ENCODE data around the gene IRX6.

The IRX6 gene

DNA sequence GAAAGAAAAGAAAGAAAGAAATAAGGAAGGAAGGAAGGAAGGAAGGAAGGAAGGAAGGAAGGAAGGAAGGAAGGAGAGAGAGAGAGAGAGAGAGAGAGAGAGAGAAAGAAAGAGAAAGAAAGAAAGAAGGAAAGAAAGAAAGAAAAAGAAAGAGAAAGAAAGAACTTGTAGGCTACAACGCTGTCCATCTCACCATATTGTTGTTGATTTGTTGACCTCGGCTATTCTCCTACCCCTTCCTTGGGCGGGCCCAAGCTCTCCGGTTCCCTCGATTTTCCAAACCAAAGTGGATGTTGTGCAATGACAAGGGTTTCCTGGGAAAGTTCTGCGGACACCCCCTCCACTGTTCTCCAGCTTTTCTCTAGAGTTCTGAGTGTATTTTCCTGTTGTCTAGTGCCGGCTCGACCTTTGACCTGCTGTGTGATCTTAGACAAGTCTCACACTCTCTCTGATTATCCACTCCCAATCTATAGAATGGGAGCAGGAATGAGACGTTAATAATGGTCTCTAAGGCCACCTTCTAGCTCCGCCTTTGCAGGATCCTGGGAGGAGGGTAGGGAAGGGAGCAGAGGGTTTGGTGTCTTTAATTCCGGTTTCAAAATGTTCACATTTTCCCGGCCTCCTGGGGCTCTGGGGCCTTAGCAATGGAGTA, 1.6 kb downstream of the IRX6 start:
- no peaks in the 10 kb centered on the region for H3K79me2 ChIP-seq (ENCODE audit: insufficient read depth, low read length)
- no peak overlapping the region for H3K4me3 ChIP-seq (ENCODE audit: low read length, poor library complexity, severe bottlenecking)
- no peak overlapping the region for H3K4me2 ChIP-seq (ENCODE audit: low read depth, low read length, poor library complexity, severe bottlenecking)
- no peaks in the 10 kb centered on the region for H3K27me3 ChIP-seq (ENCODE audit: insufficient read depth, low read length, poor library complexity, severe bottlenecking)
- no peaks in the 10 kb centered on the region for H3K4me1 ChIP-seq (ENCODE audit: insufficient read depth, low read length, poor library complexity, severe bottlenecking)
- no peaks in the 10 kb centered on the region for H3K9me2 ChIP-seq (replicated peaks; ENCODE audit: low read depth, low read length)
- no peak overlapping the region for H2AFZ ChIP-seq (ENCODE audit: low read length)
- H3K9ac ChIP-seq (ENCODE audit: low read depth, low read length, poor library complexity, severe bottlenecking) = no peak overlapping the region
- H3K36me3 ChIP-seq (ENCODE audit: insufficient read depth, low read length) = no peaks in the 10 kb centered on the region
- H3K9me3 ChIP-seq (ENCODE audit: insufficient read depth, low read depth, low read length) = no peaks in the 10 kb centered on the region
- H4K20me1 ChIP-seq (ENCODE audit: insufficient read depth, low read length, poor library complexity, severe bottlenecking) = no peaks in the 10 kb centered on the region
- no peaks in the 10 kb centered on the region for H3F3A ChIP-seq (ENCODE audit: low read depth)
- TF ChIP-seq EZH2phosphoT487 (IDR thresholded peaks at IDR 0.05; ENCODE audit: borderline replicate concordance) = no peak
- no peak for TF ChIP-seq CTCF (conservative IDR thresholded peaks at IDR 0.05; ENCODE audit: low read length)

- Histone ChIP-seq H3K4me1 (ENCODE audit: insufficient read depth, low read length, poor library complexity, severe bottlenecking) (no peaks in the 10 kb centered on the region), H3K9ac (ENCODE audit: low read depth, low read length, poor library complexity, severe bottlenecking) (no peak overlapping the region), H3K9me2 (replicated peaks; ENCODE audit: low read depth, low read length) (no peaks in the 10 kb centered on the region), H2AFZ (ENCODE audit: low read length) (no peak overlapping the region), H3K4me2 (ENCODE audit: low read depth, low read length, poor library complexity, severe bottlenecking) (no peak overlapping the region), H4K20me1 (ENCODE audit: insufficient read depth, low read length, poor library complexity, severe bottlenecking) (no peaks in the 10 kb centered on the region), H3K4me3 (ENCODE audit: low read length, poor library complexity, severe bottlenecking) (no peak overlapping the region), H3K36me3 (ENCODE audit: insufficient read depth, low read length) (no peaks in the 10 kb centered on the region), H3K79me2 (ENCODE audit: insufficient read depth, low read length) (no peaks in the 10 kb centered on the region), H3K9me3 (ENCODE audit: insufficient read depth, low read depth, low read length) (no peaks in the 10 kb centered on the region), H3F3A (ENCODE audit: low read depth) (no peaks in the 10 kb centered on the region), H3K27me3 (ENCODE audit: insufficient read depth, low read length, poor library complexity, severe bottlenecking) (no peaks in the 10 kb centered on the region)
- TF ChIP-seq EZH2phosphoT487 (IDR thresholded peaks at IDR 0.05; ENCODE audit: borderline replicate concordance) = no peak
- TF ChIP-seq CTCF (conservative IDR thresholded peaks at IDR 0.05; ENCODE audit: low read length) = no peak
These were observed 2.5 kb downstream of the IRX6 start for GRCh38 chr16:55326261-55327092.

DNA sequence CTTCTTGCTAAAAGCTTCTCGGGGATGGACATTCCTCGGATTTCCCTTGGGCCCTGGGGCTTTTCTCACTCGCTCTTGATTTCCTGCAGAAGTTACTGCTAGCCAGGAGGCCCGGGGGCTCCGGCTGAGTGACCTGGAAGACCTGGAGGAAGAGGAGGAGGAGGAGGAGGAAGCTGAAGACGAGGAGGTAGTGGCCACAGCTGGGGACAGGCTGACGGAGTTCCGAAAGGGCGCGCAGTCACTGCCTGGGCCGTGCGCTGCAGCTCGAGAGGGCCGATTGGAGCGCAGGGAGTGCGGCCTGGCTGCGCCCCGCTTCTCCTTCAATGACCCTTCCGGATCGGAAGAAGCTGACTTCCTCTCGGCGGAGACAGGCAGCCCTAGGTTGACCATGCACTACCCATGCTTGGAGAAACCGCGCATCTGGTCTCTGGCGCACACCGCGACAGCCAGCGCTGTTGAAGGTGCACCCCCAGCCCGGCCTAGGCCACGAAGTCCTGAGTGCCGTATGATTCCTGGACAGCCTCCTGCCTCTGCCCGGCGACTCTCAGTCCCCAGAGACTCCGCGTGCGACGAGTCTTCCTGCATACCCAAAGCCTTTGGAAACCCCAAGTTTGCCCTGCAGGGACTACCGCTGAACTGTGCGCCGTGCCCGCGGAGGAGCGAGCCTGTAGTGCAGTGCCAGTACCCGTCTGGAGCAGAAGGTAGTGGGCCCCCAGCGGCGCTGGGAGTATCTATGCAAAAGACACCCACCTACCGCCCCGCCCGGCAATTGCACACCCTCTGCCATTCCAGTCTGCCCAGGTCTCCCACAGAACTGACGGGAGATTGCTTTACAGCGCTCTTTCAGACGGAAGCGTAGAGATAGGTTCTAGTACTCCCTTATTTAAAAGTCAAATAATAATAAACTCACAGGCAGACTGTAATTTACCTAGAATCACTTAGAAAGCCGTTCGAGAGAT, 4.9 kb downstream of the IRX6 start:
- Histone ChIP-seq H3K9ac (ENCODE audit: low read depth, low read length, poor library complexity, severe bottlenecking) (no peak overlapping the region), H3K4me2 (ENCODE audit: low read depth, low read length, poor library complexity, severe bottlenecking) (no peak overlapping the region), H3K4me3 (ENCODE audit: low read length, poor library complexity, severe bottlenecking) (no peak overlapping the region), H2AFZ (ENCODE audit: low read length) (no peak overlapping the region), H3F3A (ENCODE audit: low read depth) (no peaks in the 10 kb centered on the region), H3K36me3 (ENCODE audit: insufficient read depth, low read length) (no peaks in the 10 kb centered on the region), H3K9me3 (ENCODE audit: insufficient read depth, low read depth, low read length) (no peaks in the 10 kb centered on the region), H4K20me1 (ENCODE audit: insufficient read depth, low read length, poor library complexity, severe bottlenecking) (no peaks in the 10 kb centered on the region), H3K9me2 (replicated peaks; ENCODE audit: low read depth, low read length) (no peaks in the 10 kb centered on the region), H3K79me2 (ENCODE audit: insufficient read depth, low read length) (no peaks in the 10 kb centered on the region), H3K27me3 (ENCODE audit: insufficient read depth, low read length, poor library complexity, severe bottlenecking) (no peaks in the 10 kb centered on the region), H3K4me1 (ENCODE audit: insufficient read depth, low read length, poor library complexity, severe bottlenecking) (peaks cover 7% of the 10 kb centered on the region)
- TF ChIP-seq CTCF (conservative IDR thresholded peaks at IDR 0.05; ENCODE audit: low read length) (no peak), EZH2phosphoT487 (IDR thresholded peaks at IDR 0.05; ENCODE audit: borderline replicate concordance) (no peak)
